Adrenal gland (tissue), 5 donors: Measurements from ENCODE around the gene TMEM91.

Experiments used
- POLR2A ChIP-seq, 2 donors: fragments of 450-650 bp; IDR thresholded peaks; one replicate each; pipeline ENCODE4 v1.6.1; 2017; ENCODE audit warnings: antibody characterized with exemption in 2 of 2, mild to moderate bottlenecking in 2 of 2, moderate library complexity in 1 of 2
- TF ChIP-seq, protein P1 (sequence below), 6 experiments: fragments of 450-650 bp in 4 of 6; fragments of 200-600 bp in 2 of 6; sonication (generic) in 1 of 6; IDR thresholded peaks; 1 replicate in 5 of 6; 2 replicates in 1 of 6; pipeline versions ENCODE4 v1.5.1 to v1.8.0; 2016 to 2021; ENCODE audit warnings: antibody characterized with exemption in 6 of 6, mild to moderate bottlenecking in 2 of 6, moderate library complexity in 1 of 6
- donor health status: DM: no; HTN: no; CAD: no.

DNA sequence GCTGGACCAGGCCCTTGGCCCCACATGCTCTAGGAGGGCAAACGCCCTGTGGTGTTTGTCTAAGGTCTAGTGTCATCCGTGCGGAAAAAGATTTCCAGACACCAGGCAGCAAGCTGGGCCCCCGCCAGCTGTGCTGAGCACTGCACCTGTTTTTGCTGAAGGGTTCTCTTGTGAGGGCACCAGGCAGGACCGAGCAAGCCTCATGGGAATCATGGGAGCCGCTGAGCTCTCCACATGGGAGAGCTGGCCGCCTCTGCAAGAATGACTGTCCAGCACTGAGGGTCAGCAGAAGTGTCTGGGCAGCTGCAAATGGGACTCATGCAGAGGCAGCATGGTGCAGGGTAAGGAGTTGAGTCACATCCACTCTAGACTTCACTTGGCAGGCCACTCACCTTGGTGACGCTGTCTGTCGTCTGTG, 38.8 kb downstream of the TMEM91 start:
- TF ChIP-seq, protein P1, sequence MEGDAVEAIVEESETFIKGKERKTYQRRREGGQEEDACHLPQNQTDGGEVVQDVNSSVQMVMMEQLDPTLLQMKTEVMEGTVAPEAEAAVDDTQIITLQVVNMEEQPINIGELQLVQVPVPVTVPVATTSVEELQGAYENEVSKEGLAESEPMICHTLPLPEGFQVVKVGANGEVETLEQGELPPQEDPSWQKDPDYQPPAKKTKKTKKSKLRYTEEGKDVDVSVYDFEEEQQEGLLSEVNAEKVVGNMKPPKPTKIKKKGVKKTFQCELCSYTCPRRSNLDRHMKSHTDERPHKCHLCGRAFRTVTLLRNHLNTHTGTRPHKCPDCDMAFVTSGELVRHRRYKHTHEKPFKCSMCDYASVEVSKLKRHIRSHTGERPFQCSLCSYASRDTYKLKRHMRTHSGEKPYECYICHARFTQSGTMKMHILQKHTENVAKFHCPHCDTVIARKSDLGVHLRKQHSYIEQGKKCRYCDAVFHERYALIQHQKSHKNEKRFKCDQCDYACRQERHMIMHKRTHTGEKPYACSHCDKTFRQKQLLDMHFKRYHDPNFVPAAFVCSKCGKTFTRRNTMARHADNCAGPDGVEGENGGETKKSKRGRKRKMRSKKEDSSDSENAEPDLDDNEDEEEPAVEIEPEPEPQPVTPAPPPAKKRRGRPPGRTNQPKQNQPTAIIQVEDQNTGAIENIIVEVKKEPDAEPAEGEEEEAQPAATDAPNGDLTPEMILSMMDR (IDR thresholded peaks at IDR 0.05): no peak
- no peak for TF ChIP-seq POLR2A (IDR thresholded peaks at IDR 0.05)
